GM21825 (cell line): ENCODE measurements around the gene SHOC2.
A peak's percentile ranks its signal among the peaks of the same experiment; 100 is the strongest.

Experiments
- ATAC-seq: cut with Tn5 transposase; IDR thresholded peaks from one replicate; pipeline ENCODE4 v1.9.1; 2021; ENCODE audit warnings: mild to moderate bottlenecking, moderate library complexity; ENCODE audit not compliant: unreplicated experiment

Gene SHOC2

GRCh38 chr10:110978204-110978603 is 58.8 kb downstream of the SHOC2 start:
- ATAC-seq, result no peak

GRCh38 chr10:110979611-110980010 is 60.2 kb downstream of the SHOC2 start:
- no peak for ATAC-seq

- no peak for ATAC-seq
Observed at GRCh38 chr10:110980807-110981206, 61.4 kb downstream of the SHOC2 start.

GRCh38 chr10:110983466-110983865 is 64.1 kb downstream of the SHOC2 start:
- no peak for ATAC-seq

GRCh38 chr10:110985497-110986275 is 66.3 kb downstream of the SHOC2 start:
- ATAC-seq, result no peak

- ATAC-seq, result no peak
Observed at GRCh38 chr10:110989016-110989415, 69.6 kb downstream of the SHOC2 start.

GRCh38 chr10:110992006-110992800 is 72.8 kb downstream of the SHOC2 start:
- ATAC-seq, result no peak

- ATAC-seq, result no peak
Observed at GRCh38 chr10:110993024-110993693, 73.8 kb downstream of the SHOC2 start.

GRCh38 chr10:110994406-110995086 is 75.1 kb downstream of the SHOC2 start:
- ATAC-seq, result no peak

- ATAC-seq, result no peak
Observed at GRCh38 chr10:110995301-110995700, 75.9 kb downstream of the SHOC2 start.

GRCh38 chr10:110996256-110996655 is 76.9 kb downstream of the SHOC2 start:
- ATAC-seq, result no peak

- ATAC-seq, result no peak
Observed at GRCh38 chr10:111004016-111004415, 84.6 kb downstream of the SHOC2 start.

GRCh38 chr10:111007486-111007885 is 88.1 kb downstream of the SHOC2 start:
- no peak for ATAC-seq

GRCh38 chr10:111015181-111015580 is 95.8 kb downstream of the SHOC2 start:
- ATAC-seq, result no peak

- no peak for ATAC-seq
Observed at GRCh38 chr10:111017098-111017497, 97.7 kb downstream of the SHOC2 start.

GRCh38 chr10:111018021-111018420 is 98.6 kb downstream of the SHOC2 start:
- ATAC-seq, result no peak

GRCh38 chr10:111023060-111023459 is 103.7 kb downstream of the SHOC2 start:
- no peak for ATAC-seq

GRCh38 chr10:111030042-111030750 is 110.8 kb downstream of the SHOC2 start:
- peak; percentile 69 for ATAC-seq

GRCh38 chr10:111034598-111035310 is 115.3 kb downstream of the SHOC2 start:
- no peak for ATAC-seq

GRCh38 chr10:111035542-111035941 is 116.1 kb downstream of the SHOC2 start:
- no peak for ATAC-seq
